Measurements from ENCODE around the gene GCLM.

Gene GCLM

GRCh38 chr1:93844262-93845045, 64.8 kb downstream of the GCLM start:
- Histone ChIP-seq H3K4me2 (peak overlapping the region; percentile 51; the same call in 1 of the 2 replicates), H4K20me1 (ENCODE audit: insufficient read depth) (no peaks in the 10 kb centered on the region), H3K9ac (no peak overlapping the region), H3K4me1 (ENCODE audit: low read depth, poor library complexity, severe bottlenecking) (peaks cover 22% of the 10 kb centered on the region), H3K4me3 (IDR thresholded peaks at IDR 0.05; ENCODE audit: insufficient read depth, low read depth, low read length) (no peak overlapping the region), H2AFZ (ENCODE audit: low read depth) (no peak overlapping the region), H3K27ac (no peak overlapping the region), H3K36me3 (ENCODE audit: insufficient read depth) (no peaks in the 10 kb centered on the region), H3K79me2 (ENCODE audit: insufficient read depth, low read depth) (no peaks in the 10 kb centered on the region), H3K27me3 (ENCODE audit: insufficient read depth, low read depth) (no peaks in the 10 kb centered on the region)
- peak; percentile 59 for TF ChIP-seq CTCF (conservative IDR thresholded peaks at IDR 0.05; ENCODE audit: low read depth, low read length)

- Histone ChIP-seq H3K4me1 (ENCODE audit: low read depth, poor library complexity, severe bottlenecking) (peaks cover 16% of the 10 kb centered on the region), H3K9ac (no peak overlapping the region), H3K36me3 (ENCODE audit: insufficient read depth) (no peaks in the 10 kb centered on the region), H3K4me3 (IDR thresholded peaks at IDR 0.05; ENCODE audit: insufficient read depth, low read depth, low read length) (no peak overlapping the region), H2AFZ (ENCODE audit: low read depth) (no peak overlapping the region), H4K20me1 (ENCODE audit: insufficient read depth) (no peaks in the 10 kb centered on the region), H3K27ac (no peak overlapping the region), H3K27me3 (ENCODE audit: insufficient read depth, low read depth) (no peaks in the 10 kb centered on the region), H3K79me2 (ENCODE audit: insufficient read depth, low read depth) (no peaks in the 10 kb centered on the region), H3K4me2 (no peak overlapping the region)
- TF ChIP-seq CTCF (conservative IDR thresholded peaks at IDR 0.05; ENCODE audit: low read depth, low read length): no peak
Observed at GRCh38 chr1:93842750-93843500, 66.3 kb downstream of the GCLM start.

- Histone ChIP-seq H3K4me3 (IDR thresholded peaks at IDR 0.05; ENCODE audit: insufficient read depth, low read depth, low read length) (no peak overlapping the region), H3K79me2 (ENCODE audit: insufficient read depth, low read depth) (no peaks in the 10 kb centered on the region), H4K20me1 (ENCODE audit: insufficient read depth) (no peaks in the 10 kb centered on the region), H2AFZ (ENCODE audit: low read depth) (no peak overlapping the region), H3K27me3 (ENCODE audit: insufficient read depth, low read depth) (no peaks in the 10 kb centered on the region), H3K4me2 (no peak overlapping the region), H3K27ac (no peak overlapping the region), H3K36me3 (ENCODE audit: insufficient read depth) (no peaks in the 10 kb centered on the region), H3K4me1 (ENCODE audit: low read depth, poor library complexity, severe bottlenecking) (peaks cover 16% of the 10 kb centered on the region), H3K9ac (no peak overlapping the region)
- no peak for TF ChIP-seq CTCF (conservative IDR thresholded peaks at IDR 0.05; ENCODE audit: low read depth, low read length)
Observed at GRCh38 chr1:93841771-93842170, 67.5 kb downstream of the GCLM start.

- no peak overlapping the region for H3K9ac ChIP-seq
- no peak overlapping the region for H3K27ac ChIP-seq
- TF ChIP-seq CTCF (conservative IDR thresholded peaks at IDR 0.05; ENCODE audit: low read depth, low read length): no peak
- H4K20me1 ChIP-seq (ENCODE audit: insufficient read depth): no peaks in the 10 kb centered on the region
- H3K27me3 ChIP-seq (ENCODE audit: insufficient read depth, low read depth): no peaks in the 10 kb centered on the region
- no peak overlapping the region for H3K4me2 ChIP-seq
- no peaks in the 10 kb centered on the region for H3K79me2 ChIP-seq (ENCODE audit: insufficient read depth, low read depth)
- peaks cover 16% of the 10 kb centered on the region for H3K4me1 ChIP-seq (ENCODE audit: low read depth, poor library complexity, severe bottlenecking)
- H2AFZ ChIP-seq (ENCODE audit: low read depth): no peak overlapping the region
- H3K36me3 ChIP-seq (ENCODE audit: insufficient read depth): no peaks in the 10 kb centered on the region
- no peak overlapping the region for H3K4me3 ChIP-seq (IDR thresholded peaks at IDR 0.05; ENCODE audit: insufficient read depth, low read depth, low read length)
Observed at GRCh38 chr1:93840956-93841482, 68.2 kb downstream of the GCLM start.

Data from KMS-11 (cell line).